Activated CD8-positive, alpha-beta memory T cell treated with anti-CD3 and anti-CD28 coated beads, Interleukin-2, amount 10 ng/mL, durations not matched to agents 7 days and 5 days (primary cell): ENCODE results near the gene FBXO28. TPM values are rescaled to one million over a fixed set of nuclear protein-coding genes. Genes with fewer than 3 reads are reported as not detected.
A peak's percentile ranks its signal among the peaks of the same experiment; 100 is the strongest.

Experiments used
- ATAC-seq: fragments of 150-1000 bp; cut with Tn5 transposase; one replicate; pipeline ENCODE4 v1.10.0; 2021; ENCODE audit warnings: moderate library complexity
- CTCF ChIA-PET: fragments of 350-600 bp; sonication (Branson Sonifier 250); formaldehyde crosslinking; loops from one replicate; lab custom pipeline; 2021; ENCODE audit warnings: antibody characterized with exemption; lab: Charles Lee
- DNase-seq: peaks from one replicate; pipeline ENCODE4 v3.0.0-alpha.2; 2020
- H3K27ac Mint-ChIP-seq: one replicate; pipeline ENCODE4 v1.8.0; 2021; ENCODE audit warnings: mild to moderate bottlenecking, mixed read lengths
- H3K27me3 Mint-ChIP-seq: one replicate; pipeline ENCODE4 v1.8.0; 2021; ENCODE audit warnings: mixed read lengths
- H3K36me3 Mint-ChIP-seq: one replicate; pipeline ENCODE4 v1.8.0; 2021; ENCODE audit warnings: mild to moderate bottlenecking, mixed read lengths
- H3K4me1 Mint-ChIP-seq: one replicate; pipeline ENCODE4 v1.8.0; 2021; ENCODE audit warnings: mixed read lengths
- H3K4me3 Mint-ChIP-seq: one replicate; pipeline ENCODE4 v1.8.0; 2021; ENCODE audit warnings: mild to moderate bottlenecking, moderate library complexity, mixed read lengths
- H3K9me3 Mint-ChIP-seq: one replicate; pipeline ENCODE4 v1.8.0; 2022; ENCODE audit warnings: low read depth, mixed read lengths
- total RNA-seq, 2 experiments: library from RNA; stranded (reverse); gene quantifications; one replicate each; pipeline ENCODE4 v1.2.3, GENCODE V29; 2021

The FBXO28 gene
- total RNA-seq, 2 experiments from 2014 or later: 21.3 to 29.6 TPM

GRCh38 chr1:224170748-224171478, 57.0 kb downstream of the FBXO28 start:
- H3K27me3 Mint-ChIP-seq: peaks cover 8% of the 10 kb centered on the region

GRCh38 chr1:224172229-224172628, 58.3 kb downstream of the FBXO28 start:
- Mint-ChIP-seq H3K9me3 (peaks cover 2% of the 10 kb centered on the region), H3K4me1 (peaks cover 31% of the 10 kb centered on the region), H3K4me3 (no peak overlapping the region), H3K36me3 (peaks cover 15% of the 10 kb centered on the region), H3K27ac (peak overlapping the region; percentile 49), H3K27me3 (peaks cover 8% of the 10 kb centered on the region)
- no peak for ATAC-seq
- DNase-seq: no peak
- CTCF ChIA-PET: interaction anchor here (0.7 to 1.6 kb wide), 2 partner anchors 11 to 285 kb away, joined by 3 to 4 read pairs; partner anchors contain the start of gene DEGS1

More at GRCh38 chr1:224170748-224171478, 57.0 kb downstream of the FBXO28 start:
- CTCF ChIA-PET: interaction anchor here (0.8 to 3.0 kb wide), 6 partner anchors 9 to 260 kb away, joined by 3 to 24 read pairs (median 4); partner anchors contain the start of gene DEGS1
- peak overlapping the region; percentile 65 for H3K27ac Mint-ChIP-seq
- ATAC-seq: peak; percentile 34
- DNase-seq: peak; percentile 54
- peaks cover 31% of the 10 kb centered on the region for H3K4me1 Mint-ChIP-seq
- no peak overlapping the region for H3K4me3 Mint-ChIP-seq
- peaks cover 2% of the 10 kb centered on the region for H3K9me3 Mint-ChIP-seq
- H3K36me3 Mint-ChIP-seq: peaks cover 15% of the 10 kb centered on the region

GRCh38 chr1:224173523-224173922, 59.6 kb downstream of the FBXO28 start:
- DNase-seq (no peak), ATAC-seq (no peak)
- Mint-ChIP-seq H3K36me3 (peaks cover 15% of the 10 kb centered on the region), H3K27me3 (peaks cover 8% of the 10 kb centered on the region), H3K27ac (no peak overlapping the region), H3K4me1 (peaks cover 29% of the 10 kb centered on the region), H3K9me3 (peaks cover 2% of the 10 kb centered on the region), H3K4me3 (no peak overlapping the region)
- CTCF ChIA-PET: interaction anchor here (1.6 kb wide), 1 partner anchor 10 kb away, joined by 4 read pairs; the partner anchor contains the start of gene DEGS1

- peaks cover 10% of the 10 kb centered on the region for H3K36me3 Mint-ChIP-seq
- peaks cover 8% of the 10 kb centered on the region for H3K27me3 Mint-ChIP-seq
- CTCF ChIA-PET: interaction anchor here (1.4 kb wide), 1 partner anchor 18 kb away, joined by 3 read pairs; no protein-coding TSS in a partner anchor
- DNase-seq: no peak
- ATAC-seq: no peak
- peaks cover 10% of the 10 kb centered on the region for H3K4me1 Mint-ChIP-seq
- H3K27ac Mint-ChIP-seq: no peak overlapping the region
- peaks cover 2% of the 10 kb centered on the region for H3K9me3 Mint-ChIP-seq
- H3K4me3 Mint-ChIP-seq: no peak overlapping the region
Observed at GRCh38 chr1:224175617-224176016, 61.7 kb downstream of the FBXO28 start.

GRCh38 chr1:224177356-224177999, 63.6 kb downstream of the FBXO28 start:
- peaks cover 21% of the 10 kb centered on the region for H3K4me1 Mint-ChIP-seq
- H3K4me3 Mint-ChIP-seq: no peak overlapping the region
- CTCF ChIA-PET: interaction anchor here (1.3 kb wide), 1 partner anchor 61 kb away, joined by 3 read pairs; no protein-coding TSS in a partner anchor
- no peak for DNase-seq
- peaks cover 2% of the 10 kb centered on the region for H3K27me3 Mint-ChIP-seq
- no peak overlapping the region for H3K27ac Mint-ChIP-seq
- no peaks in the 10 kb centered on the region for H3K36me3 Mint-ChIP-seq
- no peak for ATAC-seq
- H3K9me3 Mint-ChIP-seq: no peaks in the 10 kb centered on the region

- DNase-seq (no peak), ATAC-seq (no peak)
- H3K27ac Mint-ChIP-seq: no peak overlapping the region
- no peak overlapping the region for H3K4me3 Mint-ChIP-seq
- H3K9me3 Mint-ChIP-seq: no peaks in the 10 kb centered on the region
- H3K27me3 Mint-ChIP-seq: peaks cover 2% of the 10 kb centered on the region
- peaks cover 21% of the 10 kb centered on the region for H3K4me1 Mint-ChIP-seq
- peaks cover under 1% of the 10 kb centered on the region for H3K36me3 Mint-ChIP-seq
- CTCF ChIA-PET: interaction anchor here (1.5 to 2.4 kb wide), 2 partner anchors 27 to 155 kb away, joined by 5 read pairs; no protein-coding TSS in a partner anchor
Observed at GRCh38 chr1:224178894-224179293, 65.0 kb downstream of the FBXO28 start.

GRCh38 chr1:224180783-224181452, 67.0 kb downstream of the FBXO28 start:
- Mint-ChIP-seq H3K36me3 (peaks cover 17% of the 10 kb centered on the region), H3K4me3 (no peak overlapping the region), H3K9me3 (no peaks in the 10 kb centered on the region), H3K27me3 (no peaks in the 10 kb centered on the region), H3K4me1 (peaks cover 39% of the 10 kb centered on the region), H3K27ac (peak overlapping the region; percentile 91)
- no peak for ATAC-seq
- CTCF ChIA-PET: interaction anchor here (3.1 kb wide), 1 partner anchor 11 kb away, joined by 24 read pairs; no protein-coding TSS in a partner anchor
- DNase-seq: no peak

- CTCF ChIA-PET: interaction anchor here (3.1 kb wide), 1 partner anchor 12 kb away, joined by 24 read pairs; no protein-coding TSS in a partner anchor
Observed at GRCh38 chr1:224181453-224181810, 67.5 kb downstream of the FBXO28 start.

GRCh38 chr1:224182057-224182865, 68.3 kb downstream of the FBXO28 start:
- peaks cover 25% of the 10 kb centered on the region for H3K36me3 Mint-ChIP-seq
- no peaks in the 10 kb centered on the region for H3K9me3 Mint-ChIP-seq
- peaks cover 48% of the 10 kb centered on the region for H3K4me1 Mint-ChIP-seq
- CTCF ChIA-PET: interaction anchor here (0.5 to 3.1 kb wide), 8 partner anchors 10 to 275 kb away, joined by 3 to 24 read pairs (median 4); no protein-coding TSS in a partner anchor
- no peaks in the 10 kb centered on the region for H3K27me3 Mint-ChIP-seq
- ATAC-seq: peak; percentile 32
- peak; percentile 67 for DNase-seq
- H3K27ac Mint-ChIP-seq: peak overlapping the region; percentile 91
- peak overlapping the region; percentile 82 for H3K4me3 Mint-ChIP-seq

More at GRCh38 chr1:224181453-224181810, 67.5 kb downstream of the FBXO28 start:
- no peaks in the 10 kb centered on the region for H3K27me3 Mint-ChIP-seq
- no peaks in the 10 kb centered on the region for H3K9me3 Mint-ChIP-seq
- H3K4me3 Mint-ChIP-seq: peak overlapping the region; percentile 82
- peaks cover 43% of the 10 kb centered on the region for H3K4me1 Mint-ChIP-seq
- H3K27ac Mint-ChIP-seq: peak overlapping the region; percentile 91
- ATAC-seq (no peak), DNase-seq (no peak)
- H3K36me3 Mint-ChIP-seq: peaks cover 19% of the 10 kb centered on the region

GRCh38 chr1:224182866-224183590, 69.1 kb downstream of the FBXO28 start, which contains the start of gene DEGS1:
TSS of gene DEGS1 (plus strand) at chr1:224183240. CDS start at chr1:224183337, 97 bp downstream.
- DNase-seq (peak; percentile 87), ATAC-seq (peak; percentile 83)
- Mint-ChIP-seq H3K27me3 (no peaks in the 10 kb centered on the region), H3K36me3 (peaks cover 29% of the 10 kb centered on the region), H3K9me3 (no peaks in the 10 kb centered on the region), H3K4me1 (peaks cover 51% of the 10 kb centered on the region), H3K27ac (peak within 1 kb of the TSS; percentile 91), H3K4me3 (peak within 1 kb of the TSS; percentile 97)
- CTCF ChIA-PET: interaction anchor here (0.5 to 3.1 kb wide), 9 partner anchors 10 to 274 kb away, joined by 3 to 24 read pairs (median 4); no protein-coding TSS in a partner anchor

- Mint-ChIP-seq H3K27me3 (no peaks in the 10 kb centered on the region), H3K36me3 (peaks cover 34% of the 10 kb centered on the region), H3K27ac (peak overlapping the region; percentile 90), H3K9me3 (no peaks in the 10 kb centered on the region), H3K4me1 (peaks cover 57% of the 10 kb centered on the region), H3K4me3 (peak overlapping the region; percentile 97)
- peak; percentile 70 for DNase-seq
- ATAC-seq: peak; percentile 54
- CTCF ChIA-PET: interaction anchor here (0.9 to 3.1 kb wide), 7 partner anchors 9 to 274 kb away, joined by 3 to 24 read pairs (median 4); no protein-coding TSS in a partner anchor
Observed at GRCh38 chr1:224183591-224184312, 69.8 kb downstream of the FBXO28 start.
